Activated CD4-positive, alpha-beta T cell treated with anti-CD3 and anti-CD28 coated beads, Interleukin-2, amount 50 U/mL, for 24 hours (primary cell): ENCODE data around the gene FAAP100.
A peak's percentile ranks its signal among the peaks of the same experiment; 100 is the strongest.

ENCODE experiments used
- DNase-seq, 2 donors: peaks; one replicate each; pipeline ENCODE4 v3.0.0-alpha.2; 2020; ENCODE audit warnings: low read depth in 1 of 2, low spot score in 1 of 2

Gene FAAP100

DNA sequence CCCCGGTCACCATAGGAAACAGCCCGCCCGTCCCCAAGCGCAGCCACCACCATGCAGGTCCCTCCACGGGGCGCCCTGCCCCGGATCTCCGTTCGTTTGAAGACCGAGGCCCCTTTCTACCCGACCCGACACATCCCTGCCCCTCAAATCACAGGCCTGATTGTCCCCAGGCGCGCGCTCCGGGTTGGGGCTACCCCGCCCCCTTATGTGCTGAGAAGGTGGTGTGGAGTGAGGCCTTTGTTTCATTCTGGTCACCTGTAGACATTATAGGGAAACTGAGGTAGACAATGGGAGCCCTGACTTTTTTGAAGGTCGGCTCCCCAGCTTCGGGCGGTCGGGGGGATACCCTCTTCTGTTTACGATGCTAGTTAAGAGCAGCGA lies 38.8 kb downstream of the FAAP100 start:
- peak in 1 of 2 donors; percentile 51 for DNase-seq

DNA sequence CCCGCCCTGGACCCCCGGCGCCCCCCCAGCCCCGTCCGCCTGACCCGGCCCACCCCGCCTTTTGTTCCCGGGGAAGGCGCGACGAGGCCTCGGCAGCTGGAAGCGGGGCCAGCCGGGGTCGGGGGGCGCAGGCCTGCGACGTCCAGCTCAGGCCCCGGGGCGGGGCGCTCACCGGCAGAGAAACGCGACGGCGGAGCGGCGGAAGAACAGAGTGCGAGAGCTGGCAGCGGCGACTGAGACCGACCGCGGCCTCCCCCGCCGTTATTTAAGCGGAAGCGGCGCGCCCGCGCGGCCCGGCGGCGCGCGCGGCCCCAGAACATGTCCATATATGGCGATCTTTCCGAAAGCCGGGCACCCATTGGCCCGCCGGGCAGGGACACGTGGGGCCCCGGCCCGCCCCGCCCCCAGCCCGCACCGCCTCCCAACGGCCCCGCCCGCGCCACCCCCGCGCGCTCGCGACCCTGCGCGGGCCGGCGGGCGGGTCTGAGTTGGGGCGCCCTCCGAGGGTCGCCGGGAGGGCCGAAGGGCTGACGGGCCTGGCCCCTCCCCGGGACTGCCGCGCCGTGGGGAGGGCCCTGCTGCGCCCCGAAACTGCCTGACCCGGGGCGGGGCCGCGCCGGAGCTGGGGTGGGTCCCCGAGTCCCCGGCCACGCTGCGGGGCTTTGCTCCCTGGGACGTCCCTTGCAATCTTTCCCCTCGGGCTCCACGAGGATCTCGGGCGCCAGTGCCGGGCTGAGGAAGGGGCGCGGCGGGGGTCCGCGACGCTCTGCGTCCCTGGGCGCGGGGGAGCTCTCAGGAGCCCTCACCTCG lies 39.4 kb downstream of the FAAP100 start, which contains the start of gene ACTG1:
TSS of gene ACTG1 (minus strand) at position 238 of the 810 bp plus-strand sequence. CDS start 445 bp downstream, outside the sequence.
- peak; percentile 84 to 87 for DNase-seq

DNA sequence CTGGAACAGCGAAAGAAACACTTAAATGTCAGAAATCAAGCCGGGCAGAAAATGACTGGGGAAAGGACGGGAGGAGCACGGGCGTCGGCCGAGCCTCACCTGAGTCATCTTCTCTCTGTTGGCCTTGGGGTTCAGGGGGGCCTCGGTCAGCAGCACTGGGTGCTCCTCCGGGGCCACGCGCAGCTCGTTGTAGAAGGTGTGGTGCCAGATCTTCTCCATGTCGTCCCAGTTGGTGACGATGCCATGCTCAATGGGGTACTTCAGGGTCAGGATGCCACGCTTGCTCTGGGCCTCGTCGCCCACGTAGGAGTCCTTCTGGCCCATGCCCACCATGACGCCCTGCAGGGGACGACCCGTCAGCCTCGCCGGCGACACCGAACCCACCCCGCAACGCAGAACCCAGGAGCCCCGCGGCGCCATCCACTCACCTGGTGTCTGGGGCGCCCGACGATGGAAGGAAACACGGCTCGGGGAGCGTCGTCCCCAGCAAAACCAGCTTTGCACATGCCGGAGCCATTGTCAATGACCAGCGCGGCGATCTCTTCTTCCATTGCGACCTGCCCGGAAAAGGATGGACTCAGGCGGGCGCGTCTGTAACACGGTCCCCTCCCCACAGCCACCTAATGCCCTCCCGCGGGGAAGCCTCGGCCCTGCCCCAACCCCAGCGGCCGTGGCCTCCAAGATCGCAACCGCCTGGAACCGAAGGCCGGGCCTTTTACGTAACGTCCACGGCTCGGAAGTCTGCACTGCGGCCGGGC lies 40.2 kb downstream of the FAAP100 start:
- no peak for DNase-seq

DNA sequence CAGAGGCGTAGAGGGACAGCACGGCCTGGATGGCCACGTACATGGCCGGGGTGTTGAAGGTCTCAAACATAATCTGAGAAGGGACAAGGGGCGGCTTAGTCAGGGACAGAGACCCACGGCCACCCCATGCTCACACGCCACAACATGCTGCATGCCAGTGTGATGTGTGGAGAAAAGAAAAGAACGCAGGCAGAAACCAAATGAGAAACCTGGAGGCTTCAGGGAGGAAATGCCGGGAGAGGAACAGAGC lies 40.7 kb downstream of the FAAP100 start:
- no peak for DNase-seq

DNA sequence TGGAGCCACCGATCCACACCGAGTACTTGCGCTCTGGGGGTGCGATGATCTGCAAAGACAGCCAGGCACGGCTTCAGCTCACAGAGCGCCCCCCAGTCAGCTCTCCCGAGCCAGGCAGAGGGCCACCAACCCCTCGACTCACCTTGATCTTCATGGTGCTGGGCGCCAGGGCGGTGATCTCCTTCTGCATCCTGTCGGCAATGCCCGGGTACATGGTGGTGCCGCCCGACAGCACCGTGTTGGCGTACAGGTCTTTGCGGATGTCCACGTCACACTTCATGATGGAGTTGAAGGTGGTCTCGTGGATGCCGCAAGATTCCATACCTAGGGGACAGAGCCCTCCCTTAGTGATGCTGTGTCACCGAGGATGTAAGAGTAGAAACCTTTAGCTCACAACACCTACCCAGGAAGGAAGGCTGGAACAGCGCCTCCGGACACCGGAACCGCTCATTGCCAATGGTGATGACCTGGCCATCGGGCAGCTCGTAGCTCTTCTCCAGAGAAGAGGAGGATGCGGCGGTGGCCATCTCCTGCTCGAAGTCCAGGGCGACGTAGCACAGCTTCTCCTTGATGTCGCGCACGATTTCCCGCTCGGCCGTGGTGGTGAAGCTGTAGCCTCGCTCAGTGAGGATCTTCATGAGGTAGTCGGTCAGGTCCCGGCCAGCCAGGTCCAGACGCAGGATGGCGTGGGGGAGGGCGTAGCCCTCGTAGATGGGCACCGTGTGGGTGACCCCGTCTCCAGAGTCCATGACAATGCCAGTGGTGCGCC lies 41.2 kb downstream of the FAAP100 start:
- DNase-seq = no peak

DNA sequence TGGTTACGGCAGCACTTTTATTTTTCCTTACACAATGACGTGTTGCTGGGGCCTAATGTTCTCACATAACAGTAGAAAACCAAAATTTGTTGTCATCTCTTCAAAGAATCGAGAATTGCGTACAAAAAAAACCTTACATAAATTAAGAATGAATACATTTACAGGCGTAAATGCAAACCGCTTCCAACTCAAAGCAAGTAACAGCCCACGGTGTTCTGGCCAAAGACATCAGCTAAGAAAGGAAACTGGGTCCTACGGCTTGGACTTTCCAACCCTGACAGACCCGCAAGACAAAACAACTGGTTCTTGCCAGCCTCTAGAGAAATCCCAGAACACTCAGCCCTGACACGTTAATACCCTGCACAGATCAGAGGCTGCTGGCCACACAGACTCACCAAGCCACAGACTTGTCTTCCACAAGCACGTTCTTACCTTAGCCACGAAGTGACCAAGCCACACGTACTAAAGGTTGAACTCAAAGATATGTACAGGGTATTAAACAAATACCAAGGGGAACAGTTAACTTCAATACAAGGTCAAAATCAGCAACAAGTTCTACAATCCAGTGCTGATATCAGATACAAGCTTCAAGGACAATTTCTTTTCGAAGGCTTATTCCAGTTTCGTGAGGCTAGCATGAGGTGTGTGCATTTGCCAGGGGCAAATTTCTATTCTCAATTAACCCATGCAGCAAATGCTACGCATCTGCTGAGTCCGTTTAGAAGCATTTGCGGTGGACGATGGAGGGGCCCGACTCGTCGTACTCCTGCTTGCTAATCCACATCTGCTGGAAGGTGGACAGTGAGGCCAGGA lies 42.0 kb downstream of the FAAP100 start:
- no peak for DNase-seq

DNA sequence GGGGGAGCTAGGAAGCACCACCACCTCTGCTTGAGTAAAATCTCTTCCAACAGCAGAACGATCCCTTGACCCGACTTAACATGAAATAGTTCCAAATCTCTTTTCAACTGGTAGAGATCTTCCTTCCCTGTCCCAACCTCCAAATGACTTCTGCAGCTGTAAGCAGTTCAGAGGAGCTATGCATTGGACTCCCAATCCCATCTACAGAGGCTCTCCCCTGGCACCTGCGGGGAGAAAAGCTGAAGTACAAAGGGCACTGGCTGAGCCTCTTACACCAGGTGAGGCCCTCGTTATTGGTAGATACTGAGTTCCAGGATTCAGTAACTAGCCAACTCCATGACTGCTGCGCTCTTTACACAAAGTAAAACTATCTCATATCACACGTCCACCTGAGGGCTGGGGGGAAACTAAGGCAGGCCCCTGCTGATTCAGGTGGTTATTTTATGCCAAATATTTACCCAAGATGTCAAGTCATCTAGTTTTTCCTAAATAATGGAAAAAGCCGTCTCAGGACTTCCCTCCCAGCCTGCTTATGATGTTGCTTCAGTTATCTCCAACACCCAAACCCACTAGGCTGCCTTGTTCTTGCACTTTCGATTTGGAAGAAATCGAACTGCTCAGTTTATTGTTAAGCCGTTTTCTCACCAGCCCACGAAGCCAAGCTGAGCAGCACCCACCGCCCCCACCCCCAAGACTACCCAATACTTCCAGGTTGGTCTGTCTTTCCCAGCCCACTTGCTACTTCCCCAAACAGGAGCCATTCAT lies 42.8 kb downstream of the FAAP100 start:
- DNase-seq = no peak

DNA sequence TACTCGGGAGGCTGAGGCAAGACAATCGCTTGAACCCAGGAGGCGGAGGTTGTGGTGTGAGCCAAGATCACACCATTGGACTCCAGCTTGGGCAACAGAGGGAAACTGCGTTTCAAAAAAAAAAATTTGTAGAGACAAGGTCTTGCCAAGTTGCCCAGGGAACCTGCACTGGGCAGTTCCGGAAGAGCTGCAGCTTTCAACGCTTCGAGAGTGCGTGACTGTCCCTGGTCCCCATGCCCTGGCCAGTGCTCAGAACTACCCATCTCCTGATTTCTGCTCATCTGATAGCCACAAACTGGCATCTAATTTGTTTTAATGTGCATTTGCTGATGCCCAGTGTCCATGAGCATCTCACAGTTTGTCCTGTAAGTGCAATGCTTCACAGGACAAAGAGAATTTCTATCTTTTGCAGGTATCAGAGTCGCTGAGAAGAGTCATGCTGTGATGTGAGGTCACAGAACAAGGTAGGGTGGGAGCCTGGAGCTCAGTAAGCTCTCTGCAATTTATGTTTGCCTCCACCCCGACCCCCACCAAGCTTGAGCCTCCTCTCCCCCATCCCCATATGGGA lies 43.4 kb downstream of the FAAP100 start:
- DNase-seq = no peak

DNA sequence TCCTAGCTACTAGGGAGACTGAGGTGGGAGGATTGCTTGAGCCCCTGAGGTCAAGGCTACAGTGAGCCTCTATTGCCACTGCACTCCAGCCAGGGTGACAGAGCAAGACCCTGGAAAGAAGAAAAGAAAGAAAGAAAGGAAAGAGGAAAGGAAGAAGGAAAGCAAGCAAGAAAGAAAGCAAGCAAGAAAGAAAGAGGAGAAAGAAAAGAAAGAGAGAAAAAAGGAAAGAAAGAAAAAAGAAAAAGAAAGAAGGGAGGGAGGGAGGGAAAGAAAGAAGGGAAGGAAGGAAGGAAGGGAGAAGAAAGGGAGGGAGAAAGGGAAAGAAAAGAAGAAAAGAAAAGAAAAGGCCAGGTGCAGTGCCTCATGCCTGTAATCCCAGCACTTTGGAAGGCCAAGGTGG lies 48.5 kb downstream of the FAAP100 start:
- no peak for DNase-seq

DNA sequence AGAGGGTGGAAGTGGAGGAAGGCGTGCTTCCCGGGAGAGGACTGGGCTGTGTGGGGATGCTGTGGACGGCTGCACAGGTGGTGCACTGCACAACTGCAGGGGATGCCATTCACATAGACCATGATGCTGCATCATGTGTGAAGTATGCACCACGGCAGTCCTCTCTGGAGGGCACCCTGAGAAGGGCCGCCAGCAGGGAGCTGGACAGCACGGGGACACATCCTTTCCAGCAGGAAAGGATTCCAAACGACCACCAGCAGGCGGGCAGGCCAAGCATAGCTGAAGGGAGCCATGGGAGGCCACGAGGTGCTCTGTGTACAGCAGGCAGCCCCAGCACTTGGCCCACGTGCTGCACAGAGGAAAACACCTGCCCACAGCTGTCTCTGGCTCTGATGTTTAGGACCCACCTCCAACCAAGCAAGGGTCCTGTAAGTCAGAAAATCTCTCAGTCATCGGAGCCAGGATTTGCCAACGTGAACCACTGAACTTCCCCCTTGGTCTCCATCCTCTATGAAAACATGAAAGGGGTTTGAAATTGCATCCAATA lies 49.6 kb downstream of the FAAP100 start:
- DNase-seq = no peak

DNA sequence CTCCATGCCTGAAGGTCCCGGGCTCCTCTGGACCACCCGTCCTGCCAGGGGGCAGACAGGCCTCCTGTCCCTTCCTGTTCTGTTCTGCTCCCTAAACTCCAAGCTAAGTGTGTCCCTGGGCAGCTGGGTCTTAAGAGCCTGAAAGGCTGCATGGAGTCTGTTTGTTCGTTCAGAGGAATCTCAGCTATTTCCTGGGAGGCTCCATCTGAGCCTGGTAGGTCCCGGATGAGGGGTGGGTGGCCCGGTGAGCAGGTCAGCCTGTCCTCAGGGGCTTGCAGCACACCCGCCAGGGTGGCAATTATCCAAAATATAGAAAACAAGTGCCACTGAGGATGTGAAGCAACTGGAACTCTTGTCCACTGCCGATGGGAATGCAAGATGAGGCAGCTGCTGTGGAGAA lies 52.1 kb downstream of the FAAP100 start:
- DNase-seq = no peak

DNA sequence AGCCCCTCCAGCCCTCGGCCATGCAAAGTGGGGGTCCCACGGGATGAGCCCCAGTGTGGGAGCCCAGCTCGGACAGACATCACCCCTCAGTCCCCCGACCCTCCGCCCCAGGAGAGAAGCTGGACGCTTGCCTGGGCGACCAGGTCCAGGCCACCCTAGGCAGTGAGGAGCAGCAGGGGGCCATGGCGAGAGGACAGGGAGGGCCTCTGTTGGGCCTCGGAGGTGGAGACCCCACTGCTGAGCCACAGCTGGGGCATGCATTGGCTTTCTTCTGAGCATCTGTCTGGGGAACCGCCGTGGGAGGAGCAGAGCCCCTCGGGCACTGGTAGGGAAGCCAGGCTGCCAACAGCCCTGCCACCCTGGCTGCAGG lies 52.6 kb downstream of the FAAP100 start:
- no peak for DNase-seq

DNA sequence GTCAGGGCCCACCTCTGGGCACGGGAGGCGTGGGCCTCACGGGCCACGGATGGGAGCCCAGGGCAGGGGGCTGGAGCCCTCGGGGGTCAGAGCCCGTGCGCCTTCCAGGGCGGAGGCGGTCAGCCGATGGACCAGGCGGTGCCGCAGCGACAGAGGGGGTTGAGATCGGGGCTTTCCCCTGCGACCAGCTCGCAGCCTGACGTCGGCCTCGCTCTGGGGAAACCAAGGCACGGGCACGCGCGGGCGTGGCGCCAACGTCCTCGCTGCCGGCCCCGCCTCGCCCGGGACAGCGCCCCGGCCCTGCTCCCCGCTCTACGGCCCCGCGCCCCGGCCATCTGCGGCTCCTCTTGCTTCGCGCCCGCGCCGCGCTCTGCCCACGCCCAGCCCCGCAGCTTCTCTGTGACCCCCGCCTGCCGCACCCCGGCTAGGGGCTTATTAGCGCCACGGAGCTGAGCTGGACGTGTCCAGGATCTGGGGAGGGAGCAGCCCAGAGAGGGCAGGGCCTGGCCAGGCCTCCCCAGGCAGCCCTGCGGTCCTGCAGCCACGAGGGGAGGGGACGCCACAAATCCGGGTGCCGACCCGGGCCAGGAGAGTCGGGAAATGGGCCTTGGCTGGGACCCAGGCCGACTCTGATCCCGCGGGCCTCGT lies 53.1 kb downstream of the FAAP100 start:
- DNase-seq = no peak

DNA sequence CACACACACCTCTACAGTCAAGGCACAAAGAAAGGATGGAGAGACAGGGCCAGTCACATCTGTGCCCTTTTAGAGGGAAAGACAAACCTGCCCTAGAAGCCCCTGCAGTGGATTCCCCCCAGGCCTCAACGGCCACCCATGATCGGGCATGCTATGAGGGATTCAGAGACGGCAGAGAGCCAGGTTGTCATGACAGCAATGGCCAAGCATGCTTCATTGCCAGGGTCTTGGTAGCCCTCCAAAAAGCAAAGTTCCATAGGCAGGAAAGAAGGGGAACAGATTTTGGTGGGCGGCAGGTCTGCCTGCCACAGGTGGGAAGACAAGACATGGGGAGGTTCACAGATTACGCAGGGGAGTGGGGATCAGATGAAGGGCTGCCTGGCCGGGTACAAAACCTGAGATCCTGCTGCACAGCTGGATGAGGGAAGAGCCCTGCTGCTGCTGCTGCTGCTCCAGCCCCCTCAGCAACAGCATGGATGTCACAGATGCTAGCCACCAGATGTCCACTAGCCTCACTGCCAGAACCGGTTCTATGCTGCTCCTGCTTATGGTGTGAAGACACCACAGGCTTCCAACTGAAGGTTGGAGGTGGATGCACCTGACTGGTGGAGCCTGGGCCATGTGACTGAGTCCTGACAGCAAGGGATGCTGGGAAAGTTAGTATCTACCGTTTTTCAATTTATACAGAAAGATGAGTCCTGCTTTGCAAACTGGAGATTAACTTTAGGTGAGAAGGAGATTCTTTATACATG lies 57.4 kb downstream of the FAAP100 start:
- DNase-seq = no peak

DNA sequence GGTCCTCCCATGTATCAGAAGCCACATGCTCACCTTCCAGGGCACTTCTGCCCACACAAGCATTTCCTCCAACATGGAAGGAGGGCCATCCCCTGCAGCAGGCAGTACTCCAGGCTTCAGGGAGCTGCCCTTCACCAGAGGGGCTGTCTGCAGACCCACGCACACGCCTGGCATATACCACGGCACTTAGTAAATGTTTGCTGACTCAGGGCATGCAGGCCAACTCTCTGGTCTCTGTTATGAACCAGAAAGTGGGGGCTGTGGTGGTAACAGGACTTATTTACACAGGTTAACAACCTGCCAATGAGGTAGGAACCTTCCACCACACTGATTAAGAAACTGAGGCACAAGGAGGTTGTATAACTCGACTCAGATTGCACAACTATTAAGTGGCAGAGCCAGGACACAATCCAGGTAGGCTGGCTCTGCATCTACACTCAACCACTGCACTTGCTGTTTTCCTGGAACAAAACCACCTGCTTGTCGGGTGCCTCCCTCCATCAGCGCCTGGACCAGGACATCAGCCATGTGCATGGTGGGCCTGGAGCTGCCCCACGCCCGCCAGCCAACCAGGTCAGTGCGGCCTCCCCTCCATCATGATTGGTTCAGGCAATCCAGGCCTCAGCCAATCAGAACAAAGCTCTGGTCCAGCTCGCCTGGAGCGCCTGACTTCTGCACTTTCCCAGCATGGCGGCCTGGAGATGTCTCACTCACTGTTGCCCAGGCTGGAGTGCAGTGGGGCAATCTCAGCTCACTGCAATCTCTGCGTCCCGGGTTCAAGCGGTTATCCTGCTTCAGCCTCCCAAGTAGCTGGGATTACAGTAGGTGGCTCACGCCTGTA lies 58.7 kb downstream of the FAAP100 start:
- DNase-seq = no peak

DNA sequence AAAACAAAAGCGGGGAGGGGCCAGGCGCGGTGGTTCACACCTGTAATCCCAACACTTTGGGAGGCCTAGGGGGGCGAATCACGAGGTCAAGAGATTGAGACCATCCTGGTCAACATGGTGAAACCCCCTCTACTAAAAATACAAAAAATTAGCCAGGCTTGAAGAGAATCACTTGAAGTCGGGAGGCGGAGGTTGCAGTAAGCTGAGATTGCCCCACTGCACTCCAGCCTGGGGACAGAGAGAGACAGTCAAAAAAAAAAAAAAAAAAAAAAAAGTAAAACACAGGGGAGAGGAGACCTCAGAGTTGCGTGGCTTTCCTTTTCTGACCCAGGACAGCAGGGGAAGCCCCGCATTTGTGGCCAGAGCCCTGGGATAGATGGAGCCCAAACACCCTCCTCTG lies 59.4 kb downstream of the FAAP100 start:
- DNase-seq = no peak

DNA sequence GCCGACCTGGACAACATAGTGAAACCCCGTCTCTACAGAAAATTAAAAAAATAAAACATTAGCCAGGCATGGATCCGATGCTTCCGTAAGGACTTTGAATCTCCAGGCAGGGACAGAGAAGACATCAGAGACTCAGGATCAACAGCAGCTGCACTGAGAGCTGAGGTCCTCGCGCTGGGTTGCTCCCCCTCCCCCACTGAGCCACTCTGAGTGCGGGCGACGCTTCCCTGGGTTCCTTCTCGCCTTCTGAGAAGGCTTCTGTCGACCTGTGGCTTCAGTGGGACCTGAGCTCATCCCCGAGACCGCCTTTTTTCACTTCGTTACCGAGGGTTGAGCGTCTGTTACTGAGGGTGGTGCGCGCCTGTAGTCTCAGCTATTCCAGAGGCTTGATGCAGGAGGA lies 60.0 kb downstream of the FAAP100 start:
- no peak for DNase-seq

DNA sequence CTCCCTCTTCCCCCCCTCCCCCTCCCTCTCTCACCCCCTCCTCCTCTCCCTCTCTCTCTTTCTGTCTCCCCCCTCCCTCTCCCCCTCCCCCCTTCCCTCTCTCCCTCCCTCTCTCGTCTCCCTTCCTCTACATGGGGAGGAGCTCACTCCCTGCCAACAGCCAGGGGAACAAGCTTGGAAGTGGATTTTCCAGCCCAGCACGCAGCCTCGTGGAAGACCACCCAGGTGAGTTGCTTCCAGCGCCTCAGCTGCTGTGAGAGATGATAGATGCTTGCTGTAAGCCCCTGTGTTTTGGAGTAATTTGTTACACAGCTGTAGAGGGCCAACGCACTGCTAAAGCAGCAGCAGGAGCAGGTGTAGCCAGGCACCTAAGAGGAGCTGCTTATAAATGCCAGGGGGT lies 60.4 kb downstream of the FAAP100 start:
- no peak for DNase-seq
